Ovary (tissue), 9 donors: ENCODE measurements around the gene BNC2. TPM values are rescaled to one million over a fixed set of nuclear protein-coding genes. Genes with fewer than 3 reads are reported as not detected.

Experiments used
- DNase-seq, 5 donors: peaks; one replicate each; pipeline ENCODE4 v3.0.0-alpha.2; 2019 to 2020
- H3K27ac ChIP-seq, 2 donors: fragments of 200-600 bp; one replicate each; pipeline versions ENCODE4 v1.5.1 to v1.8.0; 2019 to 2022
- H3K27me3 ChIP-seq: fragments of 200-600 bp; one replicate; pipeline ENCODE4 v1.8.0; 2022
- H3K36me3 ChIP-seq: fragments of 200-600 bp; sonication (generic); one replicate; pipeline ENCODE4 v1.5.1; 2019
- H3K4me1 ChIP-seq: one replicate; pipeline ENCODE4 v1.8.1; 2013; ENCODE audit warnings: mild to moderate bottlenecking, moderate library complexity; ENCODE audit not compliant: insufficient read depth
- H3K4me3 ChIP-seq: fragments of 200-600 bp; sonication (generic); one replicate; pipeline ENCODE4 v1.5.1; 2017
- H3K9me3 ChIP-seq, 2 donors: fragments of 200-600 bp in 1 of 2; sonication (generic) in 1 of 2; one replicate each; pipeline versions ENCODE4 v1.5.1 to v1.8.1; 2013 to 2019; ENCODE audit warnings: mild to moderate bottlenecking in 1 of 2, moderate library complexity in 1 of 2
- EP300 ChIP-seq: sonication (generic); formaldehyde crosslinking; IDR thresholded peaks from one replicate; pipeline ENCODE4 v1.6.1; 2017; ENCODE audit warnings: antibody characterized with exemption
- POLR2A ChIP-seq: fragments of 450-650 bp; IDR thresholded peaks from one replicate; pipeline ENCODE4 v1.6.1; 2017; ENCODE audit warnings: antibody characterized with exemption, mild to moderate bottlenecking, moderate library complexity
- WGBS, 3 donors: extraction: QIAGEN DNeasy Blood & Tissue Kit in 1 of 3; methylation state at CpG; one replicate each; pipeline versions ENCODE4 v1.1.5 to v1.1.7; 2013 to 2017; 5-methylcytosine and 5-hydroxymethylcytosine counted together
- intact Hi-C, 4 donors: fragments of 100-400 bp; cut with DNase I; formaldehyde crosslinking; loops; one replicate each; pipeline versions ENCODE4 v1.11.0 to v1.15.1; 2022 to 2023
- polyA plus RNA-seq, 2 donors: library from polyadenylated mRNA; stranded (reverse); fragments of 200-250 nt in 1 of 2; fragments of 350-450 nt in 1 of 2; fragmentation: Illumina TruSeq in 1 of 2; extraction: RNeasy Lipid Tissue Mini Kit (QIAGEN cat#74804) in 1 of 2; gene quantifications; one replicate each; pipeline ENCODE4 v1.2.3, GENCODE V29; 2013 to 2014
- total RNA-seq, 7 donors: library from RNA; depleted of rRNA in 2 of 7; stranded (reverse); fragments of >200 nt in 2 of 7; fragmentation: NEBNext Ultra II Directional in 3 of 7; extraction: Animal tissue kit (Norgen Biotek cat#: 25700) in 3 of 7; gene quantifications; one replicate each; pipeline versions ENCODE4 v1.1.0 to v1.2.4, GENCODE V29; 2016 to 2023
- TF ChIP-seq, protein P1 (sequence below), 3 donors: fragments of 450-650 bp in 2 of 3; fragments of 200-600 bp in 1 of 3; IDR thresholded peaks; one replicate each; pipeline versions ENCODE4 v1.5.1 to v1.8.0; 2016 to 2022; ENCODE audit warnings: antibody characterized with exemption in 3 of 3, mild to moderate bottlenecking in 1 of 3
- donor health status: DM: no; HTN: no; CAD: no; lungs with moderate emphysema.
- donor health status: DM: no; HTN: no; CAD: no.
- donor health status: Bipolar disorder and iron deficiency.
- donor health status: DM: yes; HTN: yes; CAD: no.
- donor health status: DM: no; HTN: no; CAD: no.
- donor health status: DM: yes; HTN: yes; CAD: no.

BNC2 gene
- total and polyA plus RNA-seq, 9 donors = 17.2 to 232 (median 197) TPM

DNA sequence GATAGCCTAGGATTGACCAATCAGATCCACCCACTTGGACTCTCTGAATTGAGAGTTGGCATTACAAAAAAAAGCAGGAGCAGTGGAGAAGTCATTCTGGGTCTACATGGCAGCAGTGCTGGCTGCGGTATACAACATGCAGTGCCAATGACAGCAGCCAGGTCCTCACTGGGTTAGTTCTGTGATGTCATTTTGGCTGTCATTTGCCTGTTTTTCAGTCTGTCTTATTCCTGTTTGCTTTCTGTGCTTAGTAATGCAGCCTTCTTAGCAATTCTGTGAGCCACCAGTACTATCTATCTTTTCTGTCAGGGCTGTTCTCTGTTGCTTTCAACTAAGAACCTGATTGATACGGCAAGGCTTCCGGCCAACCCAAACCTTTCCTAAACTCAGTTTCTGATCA is 471.8 kb downstream of the BNC2 start:
- 79 to 97% (median 95%) methylated on average over 3 of the region's 3 CpGs for WGBS, 3 donors
- DNase-seq = no peak

GRCh38 chr9:16396389-16396788 is 474.1 kb downstream of the BNC2 start:
- Histone ChIP-seq H3K36me3 (no peaks in the 10 kb centered on the region), H3K27ac (no peak overlapping the region), H3K4me3 (no peak overlapping the region), H3K4me1 (no peaks in the 10 kb centered on the region), H3K9me3 (no peaks in the 10 kb centered on the region), H3K27me3 (no peaks in the 10 kb centered on the region)
- DNase-seq = no peak
- TF ChIP-seq POLR2A = no peak
- TF ChIP-seq, protein P1, sequence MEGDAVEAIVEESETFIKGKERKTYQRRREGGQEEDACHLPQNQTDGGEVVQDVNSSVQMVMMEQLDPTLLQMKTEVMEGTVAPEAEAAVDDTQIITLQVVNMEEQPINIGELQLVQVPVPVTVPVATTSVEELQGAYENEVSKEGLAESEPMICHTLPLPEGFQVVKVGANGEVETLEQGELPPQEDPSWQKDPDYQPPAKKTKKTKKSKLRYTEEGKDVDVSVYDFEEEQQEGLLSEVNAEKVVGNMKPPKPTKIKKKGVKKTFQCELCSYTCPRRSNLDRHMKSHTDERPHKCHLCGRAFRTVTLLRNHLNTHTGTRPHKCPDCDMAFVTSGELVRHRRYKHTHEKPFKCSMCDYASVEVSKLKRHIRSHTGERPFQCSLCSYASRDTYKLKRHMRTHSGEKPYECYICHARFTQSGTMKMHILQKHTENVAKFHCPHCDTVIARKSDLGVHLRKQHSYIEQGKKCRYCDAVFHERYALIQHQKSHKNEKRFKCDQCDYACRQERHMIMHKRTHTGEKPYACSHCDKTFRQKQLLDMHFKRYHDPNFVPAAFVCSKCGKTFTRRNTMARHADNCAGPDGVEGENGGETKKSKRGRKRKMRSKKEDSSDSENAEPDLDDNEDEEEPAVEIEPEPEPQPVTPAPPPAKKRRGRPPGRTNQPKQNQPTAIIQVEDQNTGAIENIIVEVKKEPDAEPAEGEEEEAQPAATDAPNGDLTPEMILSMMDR (IDR thresholded peaks at IDR 0.05) = no peak
- no peak for TF ChIP-seq EP300
- WGBS, 3 donors = 85 to 89% (median 88%) methylated on average over 4 of the region's 4 CpGs
- intact Hi-C loops = no loop called here

More for the DNA sequence above, 471.8 kb downstream of the BNC2 start:
- no peak for TF ChIP-seq EP300
- TF ChIP-seq, protein P1 (IDR thresholded peaks at IDR 0.05) = no peak
- no peak for TF ChIP-seq POLR2A
- Histone ChIP-seq H3K9me3 (no peaks in the 10 kb centered on the region), H3K27me3 (no peaks in the 10 kb centered on the region), H3K36me3 (no peaks in the 10 kb centered on the region), H3K27ac (no peak overlapping the region), H3K4me3 (no peak overlapping the region), H3K4me1 (no peaks in the 10 kb centered on the region)
- intact Hi-C loops = no loop called here

DNA sequence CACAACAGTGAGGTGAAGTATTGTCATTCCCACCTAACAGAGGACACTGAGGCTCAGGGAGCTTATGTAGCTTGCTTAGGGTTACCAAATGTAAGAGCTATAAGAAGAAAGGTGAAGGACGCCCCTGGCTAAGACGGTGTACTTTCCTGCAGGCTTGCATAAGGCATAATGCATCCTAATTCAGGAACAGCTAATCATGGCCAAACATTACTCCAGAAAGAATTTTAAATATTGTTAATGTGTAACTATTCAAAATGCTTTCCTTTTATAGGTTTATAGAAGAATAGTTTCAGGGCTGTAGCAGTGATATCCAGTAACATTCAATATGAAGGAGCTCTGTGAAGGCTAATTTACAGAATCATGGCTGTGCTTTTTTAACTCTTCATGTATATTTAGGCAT is 479.1 kb downstream of the BNC2 start:
- intact Hi-C loops = no loop called here
- Histone ChIP-seq H3K36me3 (no peaks in the 10 kb centered on the region), H3K27ac (no peak overlapping the region), H3K4me3 (no peak overlapping the region), H3K9me3 (no peaks in the 10 kb centered on the region), H3K4me1 (no peaks in the 10 kb centered on the region), H3K27me3 (no peaks in the 10 kb centered on the region)
- WGBS, 3 donors = 63 to 78% (median 64%) methylated on average over 2 of the region's 2 CpGs
- TF ChIP-seq, protein P1 (IDR thresholded peaks at IDR 0.05) = no peak
- TF ChIP-seq POLR2A = no peak
- TF ChIP-seq EP300 = no peak
- no peak for DNase-seq

- Histone ChIP-seq H3K27me3 (no peaks in the 10 kb centered on the region), H3K36me3 (no peaks in the 10 kb centered on the region), H3K9me3 (no peaks in the 10 kb centered on the region), H3K4me3 (no peak overlapping the region), H3K27ac (no peak overlapping the region), H3K4me1 (no peaks in the 10 kb centered on the region)
- no peak for DNase-seq
- 88 to 96% (median 92%) methylated on average over 2 of the region's 2 CpGs for WGBS, 3 donors
- TF ChIP-seq, protein P1 (IDR thresholded peaks at IDR 0.05) = no peak
- TF ChIP-seq POLR2A (no peak), EP300 (no peak)
- intact Hi-C loops = no loop called here
These were observed 483.1 kb downstream of the BNC2 start for GRCh38 chr9:16387382-16387781.

DNA sequence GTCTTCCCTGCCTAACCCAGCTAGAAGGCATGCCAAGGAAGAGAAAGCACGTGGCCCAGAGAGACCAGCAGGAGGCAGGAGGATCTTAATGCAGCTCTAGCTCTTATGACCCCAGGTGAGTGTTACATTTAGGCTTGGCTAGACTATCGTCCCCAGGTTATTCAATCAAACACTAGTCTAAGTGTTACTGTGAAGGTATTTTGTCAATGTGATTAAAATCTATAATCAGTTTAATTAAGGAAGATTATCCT is 483.7 kb downstream of the BNC2 start:
- Histone ChIP-seq H3K9me3 (no peaks in the 10 kb centered on the region), H3K27ac (no peak overlapping the region), H3K36me3 (no peaks in the 10 kb centered on the region), H3K27me3 (no peaks in the 10 kb centered on the region), H3K4me1 (no peaks in the 10 kb centered on the region), H3K4me3 (no peak overlapping the region)
- TF ChIP-seq POLR2A (no peak), EP300 (no peak)
- TF ChIP-seq, protein P1 (IDR thresholded peaks at IDR 0.05) = no peak
- no peak for DNase-seq
- intact Hi-C loops = no loop called here
- WGBS, 3 donors = 72 to 84% (median 78%) methylated on average over 2 of the region's 2 CpGs
